H9 (cell line): ENCODE data around the gene SNED1. TPM values are rescaled to one million over a fixed set of nuclear protein-coding genes. Genes with fewer than 3 reads are reported as not detected.

ENCODE experiments used
- DNase-seq: peaks from one replicate; pipeline ENCODE4 v3.0.0-alpha.2; 2017
- H2AFZ ChIP-seq: one replicate; pipeline ENCODE4 v1.6.1; 2013; ENCODE audit warnings: mild to moderate bottlenecking, low read length, control low read depth, moderate library complexity
- H2AK5ac ChIP-seq: 2 replicates; pipeline ENCODE4 v1.6.1; 2013; ENCODE audit warnings: low read length, control low read depth, mixed read lengths; ENCODE audit not compliant: insufficient read length
- H2BK120ac ChIP-seq: one replicate; pipeline ENCODE4 v1.6.1; 2013; ENCODE audit warnings: low read depth, mild to moderate bottlenecking, low read length, control low read depth, inconsistent platforms; ENCODE audit not compliant: poor library complexity, severe bottlenecking
- H2BK12ac ChIP-seq: 2 replicates; pipeline ENCODE4 v1.6.1; 2013; ENCODE audit warnings: low read length, control low read depth, mixed read lengths, low read depth; ENCODE audit not compliant: insufficient read length
- H2BK15ac ChIP-seq: 2 replicates; pipeline ENCODE4 v1.6.1; 2013; ENCODE audit warnings: low read depth, low read length, control low read depth
- H2BK20ac ChIP-seq: one replicate; pipeline ENCODE4 v1.6.1; 2013; ENCODE audit warnings: low read depth, mild to moderate bottlenecking, low read length, control low read depth, inconsistent platforms; ENCODE audit not compliant: poor library complexity, severe bottlenecking
- H2BK5ac ChIP-seq: 2 replicates; pipeline ENCODE4 v1.6.1; 2013; ENCODE audit warnings: low read length, control low read depth, mixed read lengths; ENCODE audit not compliant: insufficient read length
- H3K14ac ChIP-seq: 2 replicates; pipeline ENCODE4 v1.6.1; 2013; ENCODE audit warnings: low read length, control low read depth; ENCODE audit not compliant: insufficient read depth
- H3K18ac ChIP-seq: 2 replicates; pipeline ENCODE4 v1.6.1; 2013; ENCODE audit warnings: low read depth, mild to moderate bottlenecking, mixed read lengths, low read length, control low read depth; ENCODE audit not compliant: insufficient read length
- H3K23ac ChIP-seq: 2 replicates; pipeline ENCODE4 v1.6.1; 2013; ENCODE audit warnings: low read length, control low read depth, mixed read lengths, low read depth; ENCODE audit not compliant: insufficient read length
- H3K23me2 ChIP-seq: 2 replicates; pipeline ENCODE4 v1.6.1; 2013; ENCODE audit warnings: low read depth, mild to moderate bottlenecking, mixed read lengths, low read length, control low read depth; ENCODE audit not compliant: insufficient read length, poor library complexity, severe bottlenecking
- H3K27ac ChIP-seq: 2 replicates; pipeline ENCODE4 v1.5.1; 2013; ENCODE audit warnings: low read length, control low read depth, mixed read lengths, low read depth; ENCODE audit not compliant: insufficient read length
- H3K27me3 ChIP-seq: 2 replicates; pipeline ENCODE4 v1.6.1; 2013; ENCODE audit warnings: low read length, control low read depth, inconsistent platforms; ENCODE audit not compliant: insufficient read depth
- H3K4ac ChIP-seq: 2 replicates; pipeline ENCODE4 v1.6.1; 2013; ENCODE audit warnings: low read depth, mild to moderate bottlenecking, control low read depth, inconsistent platforms, low read length, moderate library complexity
- H3K4me1 ChIP-seq: 2 replicates; pipeline ENCODE4 v1.6.1; 2013; ENCODE audit warnings: low read length, control low read depth, inconsistent platforms; ENCODE audit not compliant: insufficient read depth
- H3K4me2 ChIP-seq: 2 replicates; pipeline ENCODE4 v1.6.1; 2013; ENCODE audit warnings: low read length, control low read depth, mixed read lengths; ENCODE audit not compliant: insufficient read length, insufficient read depth
- H3K56ac ChIP-seq: 2 replicates; pipeline ENCODE4 v1.6.1; 2013; ENCODE audit warnings: low read depth, mild to moderate bottlenecking, mixed read lengths, low read length, control low read depth; ENCODE audit not compliant: insufficient read length
- H3K79me1 ChIP-seq: 2 replicates; pipeline ENCODE4 v1.6.1; 2013; ENCODE audit warnings: low read depth, mild to moderate bottlenecking, moderate library complexity, low read length, control low read depth, inconsistent platforms; ENCODE audit not compliant: insufficient read depth, poor library complexity, severe bottlenecking
- H3K79me2 ChIP-seq: 2 replicates; pipeline ENCODE4 v1.6.1; 2013; ENCODE audit warnings: low read length, control low read depth, inconsistent platforms; ENCODE audit not compliant: insufficient read depth
- H3K9ac ChIP-seq: 2 replicates; pipeline ENCODE4 v1.6.1; 2013; ENCODE audit warnings: low read length, control low read depth, mixed read lengths; ENCODE audit not compliant: insufficient read length; ENCODE audit errors: extremely low read depth
- H3K9me3 ChIP-seq: one replicate; pipeline ENCODE4 v1.6.1; 2013; ENCODE audit warnings: low read depth, low read length, inconsistent platforms; ENCODE audit not compliant: control insufficient read depth
- H3T11ph ChIP-seq: one replicate; pipeline ENCODE4 v1.6.1; 2013; ENCODE audit warnings: mild to moderate bottlenecking, low read length, control low read depth, inconsistent platforms
- H4K20me1 ChIP-seq: one replicate; pipeline ENCODE4 v1.6.1; 2013; ENCODE audit not compliant: control insufficient read depth, insufficient read length, insufficient read depth
- H4K5ac ChIP-seq: 2 replicates; pipeline ENCODE4 v1.6.1; 2013; ENCODE audit warnings: low read depth, mild to moderate bottlenecking, mixed read lengths, low read length, control low read depth; ENCODE audit not compliant: insufficient read length
- H4K8ac ChIP-seq: replicated peaks from 2 replicates; pipeline ENCODE4 v1.6.1; 2013; ENCODE audit warnings: low read length, control low read depth, mixed read lengths, low read depth; ENCODE audit not compliant: insufficient read length
- H4K91ac ChIP-seq: 2 replicates; pipeline ENCODE4 v1.6.1; 2013; ENCODE audit warnings: low read depth, mild to moderate bottlenecking, moderate library complexity, mixed read lengths, low read length, control low read depth; ENCODE audit not compliant: insufficient read length
- H3K27ac Mint-ChIP-seq, 3 experiments: 2 replicates in 2 of 3; 3 replicates in 1 of 3; pipeline ENCODE4 v1.8.0; 2020 to 2021; ENCODE audit warnings: mixed read lengths in 3 of 3, mild to moderate bottlenecking in 1 of 3, moderate library complexity in 1 of 3
- H3K27me3 Mint-ChIP-seq: 2 replicates; pipeline ENCODE4 v1.8.0; 2021; ENCODE audit warnings: low read depth, mild to moderate bottlenecking, moderate library complexity, mixed read lengths
- H3K36me3 Mint-ChIP-seq, 3 experiments: 2 replicates in 2 of 3; 3 replicates in 1 of 3; pipeline ENCODE4 v1.8.0; 2020 to 2021; ENCODE audit warnings: low read depth in 3 of 3, mixed read lengths in 3 of 3; ENCODE audit not compliant: insufficient read depth in 1 of 3
- H3K4me1 Mint-ChIP-seq, 2 experiments: 2 replicates each; pipeline ENCODE4 v1.8.0; 2020; ENCODE audit warnings: mixed read lengths in 2 of 2
- H3K4me3 Mint-ChIP-seq, 2 experiments: 2 replicates in 1 of 2; 3 replicates in 1 of 2; pipeline ENCODE4 v1.8.0; 2020 to 2021; ENCODE audit warnings: mild to moderate bottlenecking in 2 of 2, mixed read lengths in 2 of 2, moderate library complexity in 1 of 2
- H3K9me3 Mint-ChIP-seq, 2 experiments: 2 replicates in 1 of 2; 3 replicates in 1 of 2; pipeline ENCODE4 v1.8.0; 2020; ENCODE audit warnings: mild to moderate bottlenecking in 2 of 2, mixed read lengths in 2 of 2, moderate library complexity in 1 of 2
- WGBS: extraction: QIAGEN DNeasy Blood & Tissue Kit; methylation state at CpG from one replicate; pipeline ENCODE4 v1.1.7; 2013; ENCODE audit warnings: missing lambda C conversion rate, low lambda C conversion rate, mixed read lengths; ENCODE audit not compliant: insufficient read length; ENCODE audit errors: extremely low coverage; 5-methylcytosine and 5-hydroxymethylcytosine counted together
- total RNA-seq: library from RNA; stranded (reverse); gene quantifications from 2 replicates; pipeline ENCODE4 v1.2.1, GENCODE V29; 2021
- TF ChIP-seq, protein P1 (sequence below): fragments of 200-600 bp; sonication (generic); conservative IDR thresholded peaks from 3 replicates; pipeline ENCODE4 v1.8.0; 2021; ENCODE audit warnings: antibody characterized with exemption, mild to moderate bottlenecking

SNED1 gene
- total RNA-seq, 1 experiment from 2014 or later: 2.5 TPM

DNA sequence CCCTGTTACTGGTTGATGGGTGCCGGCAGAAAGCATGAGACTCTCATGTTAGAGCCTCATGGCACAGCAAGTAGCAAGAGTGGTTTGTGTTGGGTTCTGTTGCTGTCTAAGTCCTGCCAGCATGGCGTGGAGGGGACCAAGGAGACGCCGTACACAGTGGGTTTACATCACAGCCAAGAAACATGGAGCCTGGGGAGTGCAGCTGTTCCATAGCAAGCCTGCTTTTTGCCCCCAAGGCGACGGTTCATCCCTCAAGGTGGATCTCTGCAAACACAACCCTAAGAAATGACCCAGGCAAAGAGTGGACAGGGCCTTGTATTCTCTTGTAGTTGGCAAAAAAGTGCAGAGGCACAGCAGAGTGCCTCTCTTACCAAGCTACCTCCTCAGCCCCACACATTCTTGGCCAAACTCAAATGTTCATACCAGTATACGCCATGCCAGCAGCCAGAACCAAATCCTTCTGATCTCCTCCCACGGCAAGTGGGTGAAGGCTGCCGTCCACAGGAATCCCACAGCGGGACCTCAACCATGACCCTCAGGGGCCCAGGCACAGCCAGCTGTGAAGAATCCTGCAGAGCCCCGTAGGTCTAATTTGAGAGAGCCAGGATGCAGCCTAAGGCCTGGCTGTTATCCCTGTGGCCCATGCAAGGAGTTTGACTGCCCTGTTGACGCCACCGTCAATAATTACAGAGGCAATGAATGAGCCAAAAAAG is 19.0 kb downstream of the SNED1 start:
- no peaks in the 10 kb centered on the region for H3K27me3 ChIP-seq
- H2BK5ac ChIP-seq: no peak overlapping the region
- H3K79me1 ChIP-seq: no peaks in the 10 kb centered on the region
- H3K9ac ChIP-seq: no peak overlapping the region
- no peaks in the 10 kb centered on the region for H3K79me2 ChIP-seq
- no peak overlapping the region for H2BK12ac ChIP-seq
- no peak overlapping the region for H3K23ac ChIP-seq
- Mint-ChIP-seq H3K27me3 (peaks cover 1% of the 10 kb centered on the region), H3K4me1 (peaks cover 3 to 4% of the 10 kb centered on the region in 2 experiments; a peak in 3 of 4 replicates), H3K9me3 (peaks cover 2 to 8% of the 10 kb centered on the region in 2 experiments; a peak in 3 of 5 replicates), H3K27ac (no peak overlapping the region), H3K4me3 (no peak overlapping the region), H3K36me3 (no peaks in the 10 kb centered on the region; a peak in 1 of 7 replicates)
- no peak overlapping the region for H2BK20ac ChIP-seq
- no peak overlapping the region for H4K8ac ChIP-seq
- no peak overlapping the region for H3K14ac ChIP-seq
- H4K20me1 ChIP-seq: no peaks in the 10 kb centered on the region
- no peaks in the 10 kb centered on the region for H3K9me3 ChIP-seq
- no peak overlapping the region for H3K27ac ChIP-seq
- no peak overlapping the region for H3T11ph ChIP-seq
- no peaks in the 10 kb centered on the region for H3K4me1 ChIP-seq
- DNase-seq: no peak
- H3K4ac ChIP-seq: no peak overlapping the region
- no CpG with 5 or more reads among the region's 13 CpGs for WGBS
- no peak overlapping the region for H3K4me2 ChIP-seq
- H4K5ac ChIP-seq: no peak overlapping the region
- H3K23me2 ChIP-seq: no peaks in the 10 kb centered on the region
- H2AK5ac ChIP-seq: no peak overlapping the region
- no peak overlapping the region for H2BK15ac ChIP-seq
- H2BK120ac ChIP-seq: no peak overlapping the region
- TF ChIP-seq, protein P1, sequence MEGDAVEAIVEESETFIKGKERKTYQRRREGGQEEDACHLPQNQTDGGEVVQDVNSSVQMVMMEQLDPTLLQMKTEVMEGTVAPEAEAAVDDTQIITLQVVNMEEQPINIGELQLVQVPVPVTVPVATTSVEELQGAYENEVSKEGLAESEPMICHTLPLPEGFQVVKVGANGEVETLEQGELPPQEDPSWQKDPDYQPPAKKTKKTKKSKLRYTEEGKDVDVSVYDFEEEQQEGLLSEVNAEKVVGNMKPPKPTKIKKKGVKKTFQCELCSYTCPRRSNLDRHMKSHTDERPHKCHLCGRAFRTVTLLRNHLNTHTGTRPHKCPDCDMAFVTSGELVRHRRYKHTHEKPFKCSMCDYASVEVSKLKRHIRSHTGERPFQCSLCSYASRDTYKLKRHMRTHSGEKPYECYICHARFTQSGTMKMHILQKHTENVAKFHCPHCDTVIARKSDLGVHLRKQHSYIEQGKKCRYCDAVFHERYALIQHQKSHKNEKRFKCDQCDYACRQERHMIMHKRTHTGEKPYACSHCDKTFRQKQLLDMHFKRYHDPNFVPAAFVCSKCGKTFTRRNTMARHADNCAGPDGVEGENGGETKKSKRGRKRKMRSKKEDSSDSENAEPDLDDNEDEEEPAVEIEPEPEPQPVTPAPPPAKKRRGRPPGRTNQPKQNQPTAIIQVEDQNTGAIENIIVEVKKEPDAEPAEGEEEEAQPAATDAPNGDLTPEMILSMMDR: no peak
- H4K91ac ChIP-seq: no peak overlapping the region
- H2AFZ ChIP-seq: no peak overlapping the region
- no peak overlapping the region for H3K56ac ChIP-seq
- H3K18ac ChIP-seq: no peak overlapping the region
